Nucleus accumbens (tissue), 56 donors: ENCODE data around the gene ZNF644.
"Not testable (repeated sequence)": the region's sequence is repeated elsewhere in the genome, so short reads cannot be mapped to it uniquely, and the experiment has no call there.

Source experiments
- DNase-seq, 56 donors: peaks; one replicate each; lab custom pipeline; 2025; lab: John Stamatoyannopoulos, UW

ZNF644 gene

GRCh38 chr1:90940746-90941145, 81.1 kb downstream of the ZNF644 start:
- no peak for DNase-seq

- DNase-seq = no peak
Measured at GRCh38 chr1:90936731-90937130, 85.1 kb downstream of the ZNF644 start.

- no peak for DNase-seq
Measured at GRCh38 chr1:90936061-90936460, 85.8 kb downstream of the ZNF644 start.

- not testable (repeated sequence) for DNase-seq
Measured at GRCh38 chr1:90928231-90928630, 93.6 kb downstream of the ZNF644 start.

- DNase-seq = not testable (repeated sequence)
Measured at GRCh38 chr1:90927674-90928073, 94.2 kb downstream of the ZNF644 start.

- no peak for DNase-seq
Measured at GRCh38 chr1:90926971-90927370, 94.9 kb downstream of the ZNF644 start.

GRCh38 chr1:90925928-90926869, 95.6 kb downstream of the ZNF644 start:
- DNase-seq = no peak

- no peak for DNase-seq
Measured at GRCh38 chr1:90924982-90925381, 96.9 kb downstream of the ZNF644 start.

GRCh38 chr1:90922996-90923395, 98.8 kb downstream of the ZNF644 start:
- no peak for DNase-seq

GRCh38 chr1:90922202-90922601, 99.6 kb downstream of the ZNF644 start:
- no peak for DNase-seq

- DNase-seq = no peak
Measured at GRCh38 chr1:90919900-90920299, 101.9 kb downstream of the ZNF644 start.

- DNase-seq = no peak
Measured at GRCh38 chr1:90919190-90919719, 102.6 kb downstream of the ZNF644 start.

GRCh38 chr1:90911353-90911752, 110.5 kb downstream of the ZNF644 start:
- DNase-seq = no peak

GRCh38 chr1:90902672-90903071, 119.2 kb downstream of the ZNF644 start:
- no peak for DNase-seq

GRCh38 chr1:90899263-90899662, 122.6 kb downstream of the ZNF644 start:
- DNase-seq = no peak

- not testable (repeated sequence) for DNase-seq
Measured at GRCh38 chr1:90893679-90894078, 128.2 kb downstream of the ZNF644 start.

GRCh38 chr1:90892884-90893283, 129.0 kb downstream of the ZNF644 start:
- not testable (repeated sequence) for DNase-seq

GRCh38 chr1:90892196-90892595, 129.6 kb downstream of the ZNF644 start:
- DNase-seq = not testable (repeated sequence)

- not testable (repeated sequence) for DNase-seq
Measured at GRCh38 chr1:90891756-90892155, 130.1 kb downstream of the ZNF644 start.

- DNase-seq = no peak
Measured at GRCh38 chr1:90882221-90882620, 139.6 kb downstream of the ZNF644 start.

GRCh38 chr1:90881034-90881433, 140.8 kb downstream of the ZNF644 start:
- no peak for DNase-seq

GRCh38 chr1:90879281-90879680, 142.6 kb downstream of the ZNF644 start:
- DNase-seq = no peak
